GM15510 (cell line): ENCODE data around the gene KRTAP13-1.

Experiments used
- POLR2A ChIP-seq: IDR thresholded peaks from 3 replicates; pipeline ENCODE4 v1.6.1; 2011; ENCODE audit warnings: borderline replicate concordance; ENCODE audit not compliant: insufficient read length; ENCODE audit errors: extremely low read depth

Gene KRTAP13-1, protein sequence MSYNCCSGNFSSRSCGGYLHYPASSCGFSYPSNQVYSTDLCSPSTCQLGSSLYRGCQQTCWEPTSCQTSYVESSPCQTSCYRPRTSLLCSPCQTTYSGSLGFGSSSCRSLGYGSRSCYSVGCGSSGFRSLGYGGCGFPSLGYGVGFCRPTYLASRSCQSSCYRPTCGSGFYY

DNA sequence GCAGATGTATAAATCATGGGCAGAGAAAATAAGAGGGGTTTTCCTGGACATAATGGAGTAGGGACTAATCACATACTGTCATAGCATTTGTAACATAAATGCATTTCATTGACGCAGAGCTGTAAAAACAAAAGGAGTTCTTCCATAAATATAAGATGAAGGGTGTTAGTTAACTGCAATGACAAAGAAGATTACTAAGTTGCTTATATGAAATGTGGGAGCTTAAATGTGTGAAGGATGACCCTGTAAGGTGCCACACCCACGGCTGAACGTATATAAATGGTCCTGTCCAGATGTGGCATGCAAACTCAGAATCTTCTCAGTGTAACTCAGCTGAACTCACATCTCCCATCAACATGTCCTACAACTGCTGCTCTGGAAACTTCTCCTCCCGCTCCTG, at the start of gene KRTAP13-1:
Gene KRTAP13-1 (plus strand): TSS at position 301 of the 400 bp plus-strand sequence. CDS start 56 bp downstream, at position 357.
- TF ChIP-seq POLR2A, result no peak

DNA sequence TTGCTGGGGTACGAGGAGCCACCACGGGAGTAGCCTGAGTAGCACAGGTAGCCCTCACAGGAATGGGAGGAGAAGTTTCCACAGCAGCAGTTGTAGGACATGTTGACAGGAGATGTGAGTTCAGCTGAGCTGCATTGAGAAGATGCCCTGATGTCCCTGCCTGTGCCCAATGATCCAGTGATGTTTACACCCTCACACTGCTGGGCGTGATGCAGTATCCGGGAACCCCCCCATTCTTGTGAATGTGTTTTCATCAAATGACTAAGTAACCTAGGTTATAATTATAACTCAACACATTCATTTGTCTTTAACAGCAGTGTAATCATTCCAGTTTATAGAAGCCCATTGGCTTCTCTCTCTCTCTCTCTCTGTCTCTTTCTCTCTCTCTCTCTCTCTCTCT, 47.3 kb upstream of the KRTAP13-1 start, which contains the start of gene KRTAP23-1:
Gene KRTAP23-1 (minus strand): TSS at position 101 of the 400 bp plus-strand sequence. CDS start 0 bp downstream, at position 101.
- TF ChIP-seq POLR2A, result no peak

DNA sequence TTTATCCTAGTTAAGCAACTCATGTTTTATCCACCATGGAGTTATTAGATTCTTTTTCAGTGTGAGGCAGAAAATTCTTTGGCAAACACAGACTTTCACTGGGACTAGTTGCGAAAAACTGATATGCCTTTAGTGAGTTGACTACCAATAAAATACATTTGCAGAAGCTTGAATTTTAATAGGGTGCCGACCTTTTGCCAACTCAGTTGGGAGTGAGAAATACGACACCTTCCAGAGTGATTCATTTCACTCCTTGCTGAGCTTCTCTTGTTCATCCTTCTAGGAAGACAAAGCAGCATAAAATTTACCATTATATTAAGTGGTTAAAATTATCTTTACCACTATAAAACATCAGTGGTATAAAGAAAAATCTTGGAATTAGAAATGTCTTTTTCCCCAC, 46.3 kb upstream of the KRTAP13-1 start:
- no peak for TF ChIP-seq POLR2A

DNA sequence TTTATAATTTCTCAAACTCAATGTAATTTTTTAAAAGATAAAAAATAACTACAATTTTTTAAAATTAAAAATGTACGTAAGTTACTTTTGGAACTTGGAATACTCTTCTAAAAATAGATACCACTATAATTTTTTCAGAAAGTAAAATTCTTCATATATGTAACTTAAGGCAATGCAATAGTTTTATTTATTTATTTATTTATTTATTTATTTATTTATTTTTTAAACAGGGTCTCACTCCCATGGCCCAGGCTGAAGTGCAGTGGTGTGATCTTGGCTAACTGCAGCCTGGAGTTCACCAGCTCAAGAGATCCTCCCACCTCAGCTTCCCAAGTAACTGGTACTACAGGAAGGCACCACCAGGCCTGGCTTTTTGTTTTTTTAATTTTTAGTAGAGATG, 44.3 kb upstream of the KRTAP13-1 start:
- no peak for TF ChIP-seq POLR2A

DNA sequence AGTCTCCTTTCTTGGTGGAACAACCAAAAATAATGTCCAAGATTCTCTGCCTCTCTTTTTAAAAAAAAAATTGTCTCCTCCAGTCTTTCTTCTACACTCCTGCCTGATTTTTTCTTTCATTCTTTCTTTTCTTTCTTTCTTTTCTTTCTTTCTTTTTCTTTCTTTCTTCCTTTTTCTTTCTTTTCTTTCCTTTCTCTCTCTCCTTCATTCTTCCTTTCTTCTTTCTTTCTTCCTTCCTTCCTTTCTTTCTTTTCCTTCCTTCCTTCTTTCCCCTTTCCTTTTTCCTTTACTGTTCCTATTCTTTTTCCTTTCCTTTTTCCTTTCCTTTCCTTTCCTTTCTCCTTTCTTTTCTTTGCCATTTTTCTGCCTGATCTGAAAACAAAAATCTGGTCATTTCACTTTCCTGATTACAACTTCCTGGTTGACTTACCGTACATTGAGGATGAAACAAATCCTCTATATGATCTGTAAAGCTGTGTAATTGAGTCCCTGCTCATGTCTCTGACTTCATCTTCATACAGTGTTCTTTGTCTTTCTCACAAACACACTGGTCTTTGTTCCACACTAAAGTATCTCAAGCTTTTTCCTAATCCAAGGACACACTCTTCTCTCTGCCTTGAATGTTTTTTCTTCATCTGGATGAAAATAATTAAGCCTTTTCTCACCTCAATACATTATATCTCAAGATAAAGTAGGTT, 41.4 kb upstream of the KRTAP13-1 start:
- no peak for TF ChIP-seq POLR2A

DNA sequence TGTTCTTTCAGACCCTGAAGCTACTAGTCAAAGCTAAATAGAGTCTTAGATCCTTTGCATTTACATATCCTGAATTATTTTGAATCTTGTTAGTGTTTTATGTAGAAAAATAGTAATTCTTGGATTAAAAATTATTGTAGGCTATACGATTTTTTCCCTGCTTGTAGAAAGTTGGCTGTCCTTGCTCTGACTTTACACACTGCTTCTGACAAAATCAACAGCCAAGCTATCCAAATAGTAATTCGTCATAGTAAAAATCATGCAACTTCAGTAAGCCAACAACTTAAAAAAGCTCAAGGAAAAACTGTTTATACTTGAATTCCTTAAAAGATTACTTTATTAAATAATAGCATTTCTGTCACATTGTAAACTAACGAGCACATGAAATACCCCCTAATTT, 39.9 kb upstream of the KRTAP13-1 start:
- TF ChIP-seq POLR2A, result no peak

DNA sequence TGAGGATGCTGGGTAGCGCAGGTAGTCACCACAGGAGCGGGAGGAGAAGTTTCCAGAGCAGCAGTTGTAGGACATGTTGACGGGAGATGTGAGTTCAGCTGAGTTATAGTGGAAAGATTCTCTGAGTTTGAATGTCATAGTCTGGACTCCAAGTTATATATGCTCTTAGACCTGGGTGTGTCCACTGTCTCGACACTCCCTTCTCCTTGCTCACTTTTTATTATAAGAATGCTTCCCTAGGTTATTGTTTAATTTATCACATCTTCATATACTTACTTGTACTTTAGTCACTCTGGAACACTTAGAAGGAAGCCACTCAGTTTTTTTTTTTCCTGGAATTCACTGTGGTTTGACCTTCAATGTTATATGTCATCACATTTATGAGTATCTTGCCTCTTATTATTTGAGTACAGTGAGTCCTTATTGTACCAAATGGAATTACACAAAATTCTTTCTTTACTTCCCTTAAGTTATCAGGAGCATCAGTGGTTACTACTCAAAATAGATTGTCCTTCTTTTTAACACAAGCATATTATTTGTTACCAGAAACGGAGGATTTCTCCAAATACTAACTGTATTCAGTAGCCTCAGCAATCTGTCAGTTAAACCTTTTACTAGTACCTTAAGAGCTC, 23.6 kb upstream of the KRTAP13-1 start, which contains the start of gene KRTAP13-2:
Gene KRTAP13-2 (minus strand): TSS at position 133 of the 632 bp plus-strand sequence. CDS start 58 bp downstream, at position 75.
- TF ChIP-seq POLR2A, result no peak

DNA sequence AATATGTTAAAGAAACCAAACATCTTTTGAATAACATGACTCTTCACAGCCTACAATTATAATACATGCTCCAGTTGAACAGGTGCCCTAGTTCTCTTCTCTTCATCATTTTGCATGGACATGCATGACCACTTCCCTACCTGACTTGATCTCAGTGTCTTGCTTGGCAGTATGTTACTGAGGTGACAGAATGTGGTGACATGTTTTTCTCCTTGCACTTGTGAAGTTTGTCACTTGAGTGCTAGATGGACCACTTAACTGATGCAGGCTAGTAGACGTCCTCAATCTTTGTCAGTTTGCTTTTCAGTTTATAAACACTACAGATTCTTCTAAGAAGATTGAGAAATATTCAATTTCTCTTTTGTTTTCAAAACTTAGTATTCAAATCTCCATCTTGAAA, 13.6 kb upstream of the KRTAP13-1 start:
- TF ChIP-seq POLR2A, result no peak

DNA sequence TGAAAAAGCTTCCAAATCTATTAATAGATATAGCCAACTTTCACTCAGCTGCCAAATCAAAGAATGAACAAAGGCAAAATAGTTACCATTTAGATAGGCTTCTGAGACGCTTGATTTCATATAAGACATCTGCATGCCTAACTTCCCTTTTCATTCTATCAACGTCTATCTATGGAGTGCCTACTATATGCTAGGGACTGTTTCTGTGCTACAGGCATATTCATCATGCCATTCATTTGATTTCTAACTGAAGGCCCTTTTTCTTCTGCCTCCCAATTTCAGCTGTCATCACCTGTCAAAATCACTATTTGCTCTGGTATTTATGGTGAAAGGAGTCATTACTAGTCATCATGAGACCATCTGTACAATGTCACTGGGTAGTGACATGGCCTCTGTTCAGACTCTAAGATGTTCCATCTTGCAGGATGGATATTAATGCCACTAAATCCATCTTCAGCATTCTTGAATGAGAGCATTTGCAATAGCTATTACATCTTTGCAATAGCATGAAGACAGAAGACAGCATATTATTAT, 4.3 kb upstream of the KRTAP13-1 start:
- TF ChIP-seq POLR2A, result no peak

DNA sequence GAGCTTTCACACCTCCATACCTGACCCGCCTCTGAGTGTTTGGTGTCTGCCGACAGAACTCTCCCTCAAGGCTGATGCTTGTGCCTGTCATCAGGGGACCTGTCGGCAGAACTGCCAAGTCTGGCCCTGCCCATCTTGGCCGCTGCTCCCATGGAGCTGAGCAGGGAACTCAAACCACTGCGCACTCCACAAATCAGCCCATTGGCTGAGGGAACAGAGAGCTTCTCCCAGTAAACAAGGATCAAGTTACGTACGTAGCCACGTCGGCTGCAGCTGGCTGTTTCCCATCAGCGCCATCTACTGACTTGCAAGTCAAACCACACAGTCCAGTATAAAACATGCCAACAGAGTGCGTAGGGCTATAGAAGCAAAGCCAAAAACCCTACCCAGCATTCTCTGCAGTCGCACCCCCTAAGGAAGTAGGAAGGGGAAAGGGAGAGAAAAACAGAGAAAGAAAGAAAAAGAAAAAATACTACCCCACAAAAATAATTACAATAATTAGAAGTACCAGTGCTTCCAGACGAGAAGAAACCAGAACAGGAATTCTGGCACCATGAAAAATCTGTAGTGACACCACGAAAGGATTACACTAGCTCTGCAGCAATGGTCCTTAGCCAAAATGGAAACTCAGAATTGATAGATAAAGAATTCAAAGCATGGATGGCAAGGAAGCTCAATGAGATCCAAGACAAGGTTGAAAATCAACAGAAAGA, 13.1 kb downstream of the KRTAP13-1 start:
- TF ChIP-seq POLR2A, result no peak

DNA sequence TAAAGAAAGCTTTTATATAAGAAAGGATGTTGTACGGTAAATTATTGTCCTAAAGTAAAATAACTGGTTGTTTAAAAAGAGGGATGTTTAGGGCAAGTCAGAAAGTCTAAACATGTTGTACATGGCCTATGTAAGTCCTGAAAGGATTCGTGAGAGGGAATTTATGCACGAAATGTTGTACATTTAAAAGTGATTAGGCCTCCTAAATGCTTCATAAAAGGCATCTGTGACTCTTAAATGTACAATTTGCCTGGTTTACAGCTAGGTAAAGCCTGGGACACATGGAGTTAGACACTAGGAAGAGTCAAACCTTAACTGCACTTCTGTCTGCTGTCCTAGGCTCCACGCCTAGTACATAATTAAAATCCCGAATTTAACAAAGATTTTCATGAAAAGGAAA, 20.2 kb downstream of the KRTAP13-1 start:
- TF ChIP-seq POLR2A, result no peak

DNA sequence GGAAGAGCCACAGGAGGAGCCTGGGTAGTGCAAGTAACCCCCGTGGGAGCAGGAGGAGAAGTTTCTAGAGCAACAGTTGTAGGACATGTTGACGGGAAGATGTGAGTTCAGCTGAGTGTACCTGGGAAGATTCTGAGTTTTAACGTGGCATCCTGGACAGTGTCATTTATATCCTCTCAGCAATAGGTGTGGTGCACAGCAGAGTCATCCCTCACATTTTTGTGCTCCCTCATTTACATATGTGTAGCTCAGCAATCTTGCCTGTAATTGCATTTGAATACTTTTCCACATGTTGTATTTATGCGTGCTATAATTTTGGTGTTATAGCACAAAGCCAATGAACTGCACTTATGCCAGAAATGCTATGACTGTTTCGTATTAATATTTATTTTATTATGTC, 30.0 kb downstream of the KRTAP13-1 start, which contains the start of gene KRTAP13-3:
Gene KRTAP13-3 (minus strand): TSS at position 101 of the 400 bp plus-strand sequence. CDS start 14 bp downstream, at position 87.
- TF ChIP-seq POLR2A, result no peak

DNA sequence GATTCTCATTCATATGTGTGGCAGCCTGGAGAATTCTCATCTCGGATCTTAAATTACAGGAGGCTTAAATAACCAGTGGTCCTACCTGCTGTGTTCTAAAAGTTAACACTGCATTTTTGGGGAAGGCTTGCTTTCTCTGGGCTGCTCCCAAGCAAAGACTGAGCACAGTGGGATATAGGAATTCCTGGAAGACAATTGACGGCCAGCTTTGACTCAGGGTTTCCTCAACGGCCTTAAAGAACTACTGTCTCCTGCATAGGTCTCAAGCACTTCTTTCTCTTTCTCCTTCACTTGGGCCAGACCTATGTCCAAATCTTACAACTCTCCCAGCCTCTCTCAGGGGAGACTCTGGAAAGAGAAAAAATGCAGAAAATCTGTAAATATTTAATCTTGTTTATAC, 30.9 kb downstream of the KRTAP13-1 start:
- no peak for TF ChIP-seq POLR2A

DNA sequence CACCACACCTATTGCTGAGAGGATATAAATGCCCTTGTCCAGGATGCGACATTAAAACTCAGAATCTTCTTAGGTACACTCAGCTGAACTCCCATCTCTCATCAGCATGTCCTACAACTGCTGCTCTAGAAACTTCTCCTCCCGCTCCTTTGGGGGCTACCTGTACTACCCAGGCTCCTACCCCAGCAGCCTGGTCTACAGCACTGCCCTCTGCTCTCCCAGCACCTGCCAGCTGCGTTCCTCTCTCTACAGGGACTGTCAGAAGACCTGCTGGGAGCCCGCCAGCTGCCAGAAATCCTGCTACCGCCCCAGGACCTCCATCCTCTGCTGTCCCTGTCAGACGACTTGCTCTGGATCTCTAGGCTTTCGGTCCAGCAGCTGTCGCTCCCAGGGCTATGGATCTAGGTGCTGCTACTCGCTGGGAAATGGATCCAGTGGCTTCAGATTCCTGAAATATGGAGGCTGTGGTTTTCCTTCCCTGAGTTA, 34.4 kb downstream of the KRTAP13-1 start, which contains the start of gene KRTAP13-4:
Gene KRTAP13-4 (plus strand): TSS at position 51 of the 486 bp plus-strand sequence. CDS start 56 bp downstream, at position 107.
- TF ChIP-seq POLR2A, result no peak
